ENCODE results near the gene TRIP13. TPM values are rescaled to one million over a fixed set of nuclear protein-coding genes. Genes with fewer than 3 reads are reported as not detected.

Gene TRIP13
- total and polyA plus RNA-seq, 9 of the 15 experiments (the other 6 are each of a cell fraction or from before 2014, with no cell fraction given), result 24.1 to 116 (median 53.2) TPM

DNA sequence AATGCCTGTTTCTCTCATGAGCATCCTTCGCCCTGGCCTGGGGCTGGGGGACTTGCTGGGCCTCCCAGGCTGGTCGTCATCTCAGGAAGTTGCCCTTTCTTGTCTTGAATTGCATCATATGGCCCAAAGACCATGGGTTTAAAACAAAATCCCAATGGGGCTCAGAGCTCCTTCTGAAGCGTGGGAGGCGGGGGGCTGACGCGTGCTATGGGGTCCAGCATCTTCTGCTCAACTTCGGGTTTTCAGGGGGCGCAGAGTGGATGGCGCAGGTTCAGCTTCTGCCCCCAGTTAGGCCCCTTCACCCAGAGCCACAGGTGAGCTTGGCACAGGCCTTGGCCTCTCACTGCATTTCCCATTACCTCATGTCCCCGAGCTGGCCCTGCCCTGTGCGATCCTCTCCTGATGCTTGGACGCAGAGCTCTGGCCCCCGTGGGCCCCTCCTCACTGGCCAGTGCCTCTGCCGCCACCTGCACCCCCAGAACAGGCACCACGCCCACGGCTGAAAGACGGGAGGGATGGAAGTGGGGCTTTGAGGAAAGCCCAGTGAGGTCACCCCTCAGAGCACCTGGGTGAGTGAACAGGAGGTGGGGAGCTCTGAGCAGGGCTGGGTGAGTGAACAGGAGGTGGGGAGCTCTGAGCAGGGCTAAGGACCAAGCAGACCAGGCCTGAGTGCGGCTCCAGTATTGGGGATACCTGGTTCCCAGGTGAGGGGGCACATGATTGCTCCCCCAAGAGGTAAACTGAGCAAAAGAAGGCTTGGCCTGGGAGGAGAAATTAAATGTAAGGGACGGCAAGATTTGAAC is 56.0 kb downstream of the TRIP13 start (continued):
- TF ChIP-seq, protein P1, sequence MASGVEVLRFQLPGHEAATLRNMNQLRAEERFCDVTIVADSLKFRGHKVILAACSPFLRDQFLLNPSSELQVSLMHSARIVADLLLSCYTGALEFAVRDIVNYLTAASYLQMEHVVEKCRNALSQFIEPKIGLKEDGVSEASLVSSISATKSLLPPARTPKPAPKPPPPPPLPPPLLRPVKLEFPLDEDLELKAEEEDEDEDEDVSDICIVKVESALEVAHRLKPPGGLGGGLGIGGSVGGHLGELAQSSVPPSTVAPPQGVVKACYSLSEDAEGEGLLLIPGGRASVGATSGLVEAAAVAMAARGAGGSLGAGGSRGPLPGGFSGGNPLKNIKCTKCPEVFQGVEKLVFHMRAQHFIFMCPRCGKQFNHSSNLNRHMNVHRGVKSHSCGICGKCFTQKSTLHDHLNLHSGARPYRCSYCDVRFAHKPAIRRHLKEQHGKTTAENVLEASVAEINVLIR (CRISPR knock-in tag; IDR thresholded peaks at IDR 0.05), result no peak
- TF ChIP-seq HDAC8 (tag; IDR thresholded peaks at IDR 0.05) (peak; percentile 53; the same call in 1 of the 2 replicates), ZNF79 (CRISPR knock-in tag; IDR thresholded peaks at IDR 0.05; ENCODE audit: low read depth) (no peak), PHB (CRISPR knock-in tag; IDR thresholded peaks at IDR 0.05) (no peak), DIDO1 (tag; IDR thresholded peaks at IDR 0.05; ENCODE audit: low read depth) (no peak), ZC3H4 (CRISPR knock-in tag; IDR thresholded peaks at IDR 0.05; ENCODE audit: borderline replicate concordance) (no peak), ZNF140 (CRISPR knock-in tag; IDR thresholded peaks at IDR 0.05) (no peak), ZC3H8 (IDR thresholded peaks at IDR 0.05) (no peak), RBFOX2 (IDR thresholded peaks at IDR 0.05; ENCODE audit: low read depth, low read length) (peak; percentile 62), PML (IDR thresholded peaks at IDR 0.05; ENCODE audit: low read length) (no peak)
- TF ChIP-seq, protein P2, sequence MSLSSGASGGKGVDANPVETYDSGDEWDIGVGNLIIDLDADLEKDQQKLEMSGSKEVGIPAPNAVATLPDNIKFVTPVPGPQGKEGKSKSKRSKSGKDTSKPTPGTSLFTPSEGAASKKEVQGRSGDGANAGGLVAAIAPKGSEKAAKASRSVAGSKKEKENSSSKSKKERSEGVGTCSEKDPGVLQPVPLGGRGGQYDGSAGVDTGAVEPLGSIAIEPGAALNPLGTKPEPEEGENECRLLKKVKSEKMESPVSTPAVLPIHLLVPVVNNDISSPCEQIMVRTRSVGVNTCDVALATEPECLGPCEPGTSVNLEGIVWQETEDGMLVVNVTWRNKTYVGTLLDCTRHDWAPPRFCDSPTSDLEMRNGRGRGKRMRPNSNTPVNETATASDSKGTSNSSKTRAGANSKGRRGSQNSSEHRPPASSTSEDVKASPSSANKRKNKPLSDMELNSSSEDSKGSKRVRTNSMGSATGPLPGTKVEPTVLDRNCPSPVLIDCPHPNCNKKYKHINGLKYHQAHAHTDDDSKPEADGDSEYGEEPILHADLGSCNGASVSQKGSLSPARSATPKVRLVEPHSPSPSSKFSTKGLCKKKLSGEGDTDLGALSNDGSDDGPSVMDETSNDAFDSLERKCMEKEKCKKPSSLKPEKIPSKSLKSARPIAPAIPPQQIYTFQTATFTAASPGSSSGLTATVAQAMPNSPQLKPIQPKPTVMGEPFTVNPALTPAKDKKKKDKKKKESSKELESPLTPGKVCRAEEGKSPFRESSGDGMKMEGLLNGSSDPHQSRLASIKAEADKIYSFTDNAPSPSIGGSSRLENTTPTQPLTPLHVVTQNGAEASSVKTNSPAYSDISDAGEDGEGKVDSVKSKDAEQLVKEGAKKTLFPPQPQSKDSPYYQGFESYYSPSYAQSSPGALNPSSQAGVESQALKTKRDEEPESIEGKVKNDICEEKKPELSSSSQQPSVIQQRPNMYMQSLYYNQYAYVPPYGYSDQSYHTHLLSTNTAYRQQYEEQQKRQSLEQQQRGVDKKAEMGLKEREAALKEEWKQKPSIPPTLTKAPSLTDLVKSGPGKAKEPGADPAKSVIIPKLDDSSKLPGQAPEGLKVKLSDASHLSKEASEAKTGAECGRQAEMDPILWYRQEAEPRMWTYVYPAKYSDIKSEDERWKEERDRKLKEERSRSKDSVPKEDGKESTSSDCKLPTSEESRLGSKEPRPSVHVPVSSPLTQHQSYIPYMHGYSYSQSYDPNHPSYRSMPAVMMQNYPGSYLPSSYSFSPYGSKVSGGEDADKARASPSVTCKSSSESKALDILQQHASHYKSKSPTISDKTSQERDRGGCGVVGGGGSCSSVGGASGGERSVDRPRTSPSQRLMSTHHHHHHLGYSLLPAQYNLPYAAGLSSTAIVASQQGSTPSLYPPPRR (CRISPR knock-in tag; IDR thresholded peaks at IDR 0.05; ENCODE audit: borderline replicate concordance), result no peak
- TF ChIP-seq, protein P3, sequence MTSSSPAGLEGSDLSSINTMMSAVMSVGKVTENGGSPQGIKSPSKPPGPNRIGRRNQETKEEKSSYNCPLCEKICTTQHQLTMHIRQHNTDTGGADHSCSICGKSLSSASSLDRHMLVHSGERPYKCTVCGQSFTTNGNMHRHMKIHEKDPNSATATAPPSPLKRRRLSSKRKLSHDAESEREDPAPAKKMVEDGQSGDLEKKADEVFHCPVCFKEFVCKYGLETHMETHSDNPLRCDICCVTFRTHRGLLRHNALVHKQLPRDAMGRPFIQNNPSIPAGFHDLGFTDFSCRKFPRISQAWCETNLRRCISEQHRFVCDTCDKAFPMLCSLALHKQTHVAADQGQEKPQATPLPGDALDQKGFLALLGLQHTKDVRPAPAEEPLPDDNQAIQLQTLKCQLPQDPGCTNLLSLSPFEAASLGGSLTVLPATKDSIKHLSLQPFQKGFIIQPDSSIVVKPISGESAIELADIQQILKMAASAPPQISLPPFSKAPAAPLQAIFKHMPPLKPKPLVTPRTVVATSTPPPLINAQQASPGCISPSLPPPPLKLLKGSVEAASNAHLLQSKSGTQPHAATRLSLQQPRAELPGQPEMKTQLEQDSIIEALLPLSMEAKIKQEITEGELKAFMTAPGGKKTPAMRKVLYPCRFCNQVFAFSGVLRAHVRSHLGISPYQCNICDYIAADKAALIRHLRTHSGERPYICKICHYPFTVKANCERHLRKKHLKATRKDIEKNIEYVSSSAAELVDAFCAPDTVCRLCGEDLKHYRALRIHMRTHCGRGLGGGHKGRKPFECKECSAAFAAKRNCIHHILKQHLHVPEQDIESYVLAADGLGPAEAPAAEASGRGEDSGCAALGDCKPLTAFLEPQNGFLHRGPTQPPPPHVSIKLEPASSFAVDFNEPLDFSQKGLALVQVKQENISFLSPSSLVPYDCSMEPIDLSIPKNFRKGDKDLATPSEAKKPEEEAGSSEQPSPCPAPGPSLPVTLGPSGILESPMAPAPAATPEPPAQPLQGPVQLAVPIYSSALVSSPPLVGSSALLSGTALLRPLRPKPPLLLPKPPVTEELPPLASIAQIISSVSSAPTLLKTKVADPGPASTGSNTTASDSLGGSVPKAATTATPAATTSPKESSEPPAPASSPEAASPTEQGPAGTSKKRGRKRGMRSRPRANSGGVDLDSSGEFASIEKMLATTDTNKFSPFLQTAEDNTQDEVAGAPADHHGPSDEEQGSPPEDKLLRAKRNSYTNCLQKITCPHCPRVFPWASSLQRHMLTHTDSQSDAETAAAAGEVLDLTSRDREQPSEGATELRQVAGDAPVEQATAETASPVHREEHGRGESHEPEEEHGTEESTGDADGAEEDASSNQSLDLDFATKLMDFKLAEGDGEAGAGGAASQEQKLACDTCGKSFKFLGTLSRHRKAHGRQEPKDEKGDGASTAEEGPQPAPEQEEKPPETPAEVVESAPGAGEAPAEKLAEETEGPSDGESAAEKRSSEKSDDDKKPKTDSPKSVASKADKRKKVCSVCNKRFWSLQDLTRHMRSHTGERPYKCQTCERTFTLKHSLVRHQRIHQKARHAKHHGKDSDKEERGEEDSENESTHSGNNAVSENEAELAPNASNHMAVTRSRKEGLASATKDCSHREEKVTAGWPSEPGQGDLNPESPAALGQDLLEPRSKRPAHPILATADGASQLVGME (CRISPR knock-in tag; IDR thresholded peaks at IDR 0.05), result 0 out of 2 replicates have a peak, but pooled peaks have one; percentile 18
- TF ChIP-seq, protein P4, sequence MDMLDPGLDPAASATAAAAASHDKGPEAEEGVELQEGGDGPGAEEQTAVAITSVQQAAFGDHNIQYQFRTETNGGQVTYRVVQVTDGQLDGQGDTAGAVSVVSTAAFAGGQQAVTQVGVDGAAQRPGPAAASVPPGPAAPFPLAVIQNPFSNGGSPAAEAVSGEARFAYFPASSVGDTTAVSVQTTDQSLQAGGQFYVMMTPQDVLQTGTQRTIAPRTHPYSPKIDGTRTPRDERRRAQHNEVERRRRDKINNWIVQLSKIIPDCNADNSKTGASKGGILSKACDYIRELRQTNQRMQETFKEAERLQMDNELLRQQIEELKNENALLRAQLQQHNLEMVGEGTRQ (CRISPR knock-in tag; IDR thresholded peaks at IDR 0.05), result no peak
- TF ChIP-seq, protein P5, sequence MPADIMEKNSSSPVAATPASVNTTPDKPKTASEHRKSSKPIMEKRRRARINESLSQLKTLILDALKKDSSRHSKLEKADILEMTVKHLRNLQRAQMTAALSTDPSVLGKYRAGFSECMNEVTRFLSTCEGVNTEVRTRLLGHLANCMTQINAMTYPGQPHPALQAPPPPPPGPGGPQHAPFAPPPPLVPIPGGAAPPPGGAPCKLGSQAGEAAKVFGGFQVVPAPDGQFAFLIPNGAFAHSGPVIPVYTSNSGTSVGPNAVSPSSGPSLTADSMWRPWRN (IDR thresholded peaks at IDR 0.05; ENCODE audit: low read depth), result no peak

Measured in K562 (cell line).